Measurements from ENCODE around the gene AMPD3. TPM values are rescaled to one million over a fixed set of nuclear protein-coding genes. Genes with fewer than 3 reads are reported as not detected.

The AMPD3 gene
- polyA plus RNA-seq (ENCODE audit: insufficient read length), result 5.3 TPM

GRCh38 chr11:10454878-10455631 is at the start of gene AMPD3:
TSS of gene AMPD3 (plus strand) at chr11:10455264. CDS start at chr11:10461520, 6,256 bp downstream.
- DNase-seq (ENCODE audit: low read depth), result no peak

GRCh38 chr11:10405865-10406592 is 49.0 kb upstream of the AMPD3 start:
- peak; percentile 62 for DNase-seq (ENCODE audit: low read depth)

- no peak for DNase-seq (ENCODE audit: low read depth)
These were observed 48.0 kb upstream of the AMPD3 start for GRCh38 chr11:10407055-10407454.

GRCh38 chr11:10407749-10408685 is 47.0 kb upstream of the AMPD3 start:
- DNase-seq (ENCODE audit: low read depth), result no peak

- no peak for DNase-seq (ENCODE audit: low read depth)
These were observed 45.8 kb upstream of the AMPD3 start for GRCh38 chr11:10409207-10409661.

- DNase-seq (ENCODE audit: low read depth), result no peak
These were observed 44.8 kb upstream of the AMPD3 start for GRCh38 chr11:10410106-10410843.

- no peak for DNase-seq (ENCODE audit: low read depth)
These were observed 44.2 kb upstream of the AMPD3 start for GRCh38 chr11:10410844-10411200.

- DNase-seq (ENCODE audit: low read depth), result no peak
These were observed 42.8 kb upstream of the AMPD3 start for GRCh38 chr11:10412266-10412665.

- no peak for DNase-seq (ENCODE audit: low read depth)
These were observed 41.8 kb upstream of the AMPD3 start for GRCh38 chr11:10413268-10413667.

- no peak for DNase-seq (ENCODE audit: low read depth)
These were observed 40.9 kb upstream of the AMPD3 start for GRCh38 chr11:10414181-10414580.

GRCh38 chr11:10414659-10415058 is 40.4 kb upstream of the AMPD3 start:
- DNase-seq (ENCODE audit: low read depth), result no peak

GRCh38 chr11:10415817-10416392 is 39.2 kb upstream of the AMPD3 start:
- DNase-seq (ENCODE audit: low read depth), result no peak

- no peak for DNase-seq (ENCODE audit: low read depth)
These were observed 36.7 kb upstream of the AMPD3 start for GRCh38 chr11:10418259-10418949.

GRCh38 chr11:10418950-10419310 is 36.1 kb upstream of the AMPD3 start:
- DNase-seq (ENCODE audit: low read depth), result no peak

- DNase-seq (ENCODE audit: low read depth), result no peak
These were observed 28.6 kb upstream of the AMPD3 start for GRCh38 chr11:10426475-10426874.

GRCh38 chr11:10428453-10428852 is 26.6 kb upstream of the AMPD3 start:
- no peak for DNase-seq (ENCODE audit: low read depth)

GRCh38 chr11:10429526-10429925 is 25.5 kb upstream of the AMPD3 start:
- DNase-seq (ENCODE audit: low read depth), result no peak

- no peak for DNase-seq (ENCODE audit: low read depth)
These were observed 22.6 kb upstream of the AMPD3 start for GRCh38 chr11:10432493-10432892.

GRCh38 chr11:10432971-10433370 is 22.1 kb upstream of the AMPD3 start:
- DNase-seq (ENCODE audit: low read depth), result no peak

GRCh38 chr11:10436224-10436623 is 18.8 kb upstream of the AMPD3 start:
- DNase-seq (ENCODE audit: low read depth), result no peak
